GM19324 (cell line): ENCODE data around the gene RERGL.
"Not testable (repeated sequence)": the region's sequence is repeated elsewhere in the genome, so short reads cannot be mapped to it uniquely, and the experiment has no call there.

Experiments used
- ATAC-seq: cut with Tn5 transposase; IDR thresholded peaks from one replicate; pipeline ENCODE4 v1.9.1; 2021; ENCODE audit warnings: mild to moderate bottlenecking, moderate library complexity; ENCODE audit not compliant: unreplicated experiment, low FRiP score

Gene RERGL

GRCh38 chr12:18040060-18040742, 49.8 kb downstream of the RERGL start:
- ATAC-seq, result not testable (repeated sequence)
